GM12801 (cell line): ENCODE data around the gene CACNB4.

ENCODE experiments used
- CTCF ChIP-seq: IDR thresholded peaks from one replicate; pipeline ENCODE4 v1.5.1; 2011; ENCODE audit warnings: control low read depth; ENCODE audit not compliant: insufficient read length; ENCODE audit errors: extremely low read depth

The CACNB4 gene

GRCh38 chr2:151907286-151908203, 191.3 kb downstream of the CACNB4 start:
- TF ChIP-seq CTCF, result no peak

- TF ChIP-seq CTCF, result no peak
Observed at GRCh38 chr2:151906633-151906998, 192.2 kb downstream of the CACNB4 start.

GRCh38 chr2:151905963-151906632, 192.7 kb downstream of the CACNB4 start:
- TF ChIP-seq CTCF, result no peak

- no peak for TF ChIP-seq CTCF
Observed at GRCh38 chr2:151904807-151905206, 194.0 kb downstream of the CACNB4 start.

- no peak for TF ChIP-seq CTCF
Observed at GRCh38 chr2:151904021-151904420, 194.8 kb downstream of the CACNB4 start.

GRCh38 chr2:151902829-151903228, 196.0 kb downstream of the CACNB4 start:
- no peak for TF ChIP-seq CTCF

GRCh38 chr2:151900331-151900730, 198.5 kb downstream of the CACNB4 start:
- TF ChIP-seq CTCF, result no peak
